Natural killer cell (primary cell): Measurements from ENCODE around the gene FAR2. TPM values are rescaled to one million over a fixed set of nuclear protein-coding genes. Genes with fewer than 3 reads are reported as not detected.

ENCODE experiments used
- ATAC-seq, 3 donors: fragments of 150-1000 bp in 2 of 3; fragments of 200-7000 bp in 1 of 3; cut with Tn5 transposase; 1 replicate in 1 of 3; 2 replicates in 2 of 3; pipeline ENCODE4 v1.10.0; 2021; ENCODE audit warnings: mild to moderate bottlenecking in 2 of 3, moderate library complexity in 2 of 3
- DNase-seq, 2 donors: peaks; one replicate each; pipeline versions ENCODE4 v3.0.0 to v3.0.0-alpha.2; 2013 to 2021; ENCODE audit warnings: mixed read lengths in 1 of 2
- H3K27ac ChIP-seq: one replicate; pipeline ENCODE4 v1.5.1; 2013; ENCODE audit warnings: mild to moderate bottlenecking, low read length
- H3K27me3 ChIP-seq: one replicate; pipeline ENCODE4 v1.6.1; 2013; ENCODE audit warnings: low read length; ENCODE audit not compliant: control insufficient read depth, insufficient read depth
- H3K36me3 ChIP-seq: one replicate; pipeline ENCODE4 v1.6.1; 2013; ENCODE audit warnings: low read length; ENCODE audit not compliant: control insufficient read depth, insufficient read depth
- H3K4me1 ChIP-seq: one replicate; pipeline ENCODE4 v1.6.1; 2013; ENCODE audit warnings: low read length; ENCODE audit not compliant: control insufficient read depth, insufficient read depth
- H3K4me3 ChIP-seq: one replicate; pipeline ENCODE4 v1.5.1; 2013; ENCODE audit warnings: low read length
- H3K9me3 ChIP-seq: one replicate; pipeline ENCODE4 v1.6.1; 2013; ENCODE audit warnings: low read length; ENCODE audit not compliant: control insufficient read depth, insufficient read depth
- H3K27ac Mint-ChIP-seq, 2 donors: one replicate each; pipeline ENCODE4 v1.8.0; 2022; ENCODE audit warnings: mild to moderate bottlenecking in 2 of 2, mixed read lengths in 2 of 2, moderate library complexity in 1 of 2
- H3K27me3 Mint-ChIP-seq, 2 donors: one replicate each; pipeline ENCODE4 v1.8.0; 2022; ENCODE audit warnings: low read depth in 2 of 2, mixed read lengths in 2 of 2
- H3K36me3 Mint-ChIP-seq: one replicate; pipeline ENCODE4 v1.8.0; 2022; ENCODE audit warnings: mixed read lengths
- H3K4me1 Mint-ChIP-seq, 2 donors: one replicate each; pipeline ENCODE4 v1.8.0; 2022; ENCODE audit warnings: mixed read lengths in 2 of 2
- H3K4me3 Mint-ChIP-seq: one replicate; pipeline ENCODE4 v1.8.0; 2022; ENCODE audit warnings: mild to moderate bottlenecking, moderate library complexity, mixed read lengths
- H3K9me3 Mint-ChIP-seq, 2 donors: one replicate each; pipeline ENCODE4 v1.8.0; 2022; ENCODE audit warnings: mixed read lengths in 2 of 2
- CTCF ChIP-seq: fragments of 200-600 bp; IDR thresholded peaks from one replicate; pipeline ENCODE4 v1.8.0; 2022; ENCODE audit warnings: antibody characterized with exemption
- WGBS: methylation state at CpG from one replicate; pipeline ENCODE4 v1.1.7; 2013; ENCODE audit warnings: missing lambda C conversion rate; ENCODE audit not compliant: insufficient coverage; 5-methylcytosine and 5-hydroxymethylcytosine counted together
- intact Hi-C: fragments of 100-400 bp; cut with micrococcal nuclease; formaldehyde crosslinking; loops from one replicate; pipeline ENCODE4 v1.14.2; 2022
- total RNA-seq, 4 donors: library from RNA; stranded (reverse); fragments of 120-200 nt in 1 of 4; gene quantifications; one replicate each; pipeline versions ENCODE4 v1.2.3 to v1.2.4, GENCODE V29; 2013 to 2022

Gene FAR2
- total RNA-seq, 3 donors from 2014 or later (not counting 1 experiment from before 2014, with no cell fraction given) = 1.5 to 3.5 (median 1.7) TPM

DNA sequence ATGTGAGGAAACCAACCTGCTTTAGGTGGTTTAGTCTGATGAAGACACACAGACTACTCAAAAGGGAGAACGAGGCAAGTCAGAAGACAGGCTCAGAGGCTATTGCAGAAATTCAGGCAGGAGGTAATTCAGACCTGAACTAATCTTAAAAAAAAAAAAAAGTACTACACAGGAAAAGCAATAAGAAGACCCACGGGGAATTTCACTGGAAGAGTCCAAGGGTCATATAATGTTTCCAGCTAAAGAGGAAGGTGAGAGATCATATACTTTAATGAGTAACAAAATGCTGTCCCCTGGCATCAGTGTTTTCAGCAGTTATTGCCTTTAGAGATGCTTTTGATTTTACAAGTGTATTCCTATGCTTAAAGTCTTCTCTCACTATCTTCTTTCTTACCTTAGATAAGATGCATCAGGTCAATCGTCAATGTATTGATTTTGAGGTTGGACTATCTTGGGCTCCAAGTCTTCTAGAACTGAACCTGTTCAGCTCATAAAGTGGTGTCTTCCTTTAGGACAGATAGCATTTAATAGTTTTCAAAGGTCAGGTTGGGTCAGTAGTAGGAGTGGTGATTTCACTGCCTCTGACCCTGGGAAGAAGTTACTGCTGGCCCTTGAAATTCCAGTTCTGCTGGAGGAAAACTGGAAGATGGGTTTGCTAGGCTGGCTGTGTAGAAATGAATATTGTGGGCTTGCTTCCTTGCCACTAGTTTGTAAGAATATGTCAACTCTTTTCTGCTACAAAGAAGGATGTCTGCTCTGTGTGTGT lies 60.0 kb downstream of the FAR2 start:
- intact Hi-C loops = no loop called here
- no peak overlapping the region for H3K4me3 ChIP-seq
- Mint-ChIP-seq H3K36me3 (no peaks in the 10 kb centered on the region), H3K4me1 (no peaks in the 10 kb centered on the region), H3K4me3 (no peak overlapping the region), H3K27ac (no peak overlapping the region), H3K27me3 (no peaks in the 10 kb centered on the region), H3K9me3 (peaks cover 0 to 2% of the 10 kb centered on the region in 2 donors)
- no peak for DNase-seq
- no peak overlapping the region for H3K27ac ChIP-seq
- no peak for ATAC-seq
- H3K27me3 ChIP-seq = no peaks in the 10 kb centered on the region
- H3K4me1 ChIP-seq = no peaks in the 10 kb centered on the region
- H3K9me3 ChIP-seq = no peaks in the 10 kb centered on the region
- WGBS = 83% methylated on average over 3 of the region's 3 CpGs
- no peak for TF ChIP-seq CTCF
- H3K36me3 ChIP-seq = no peaks in the 10 kb centered on the region

- Histone ChIP-seq H3K27ac (no peak overlapping the region), H3K4me3 (no peak overlapping the region), H3K4me1 (no peaks in the 10 kb centered on the region), H3K36me3 (no peaks in the 10 kb centered on the region), H3K9me3 (no peaks in the 10 kb centered on the region), H3K27me3 (no peaks in the 10 kb centered on the region)
- no peak for TF ChIP-seq CTCF
- no peak overlapping the region for H3K4me3 Mint-ChIP-seq
- no peak for ATAC-seq
- H3K27me3 Mint-ChIP-seq = no peaks in the 10 kb centered on the region
- no peaks in the 10 kb centered on the region for H3K36me3 Mint-ChIP-seq
- H3K4me1 Mint-ChIP-seq = no peaks in the 10 kb centered on the region
- H3K9me3 Mint-ChIP-seq = no peaks in the 10 kb centered on the region
- intact Hi-C loops = no loop called here
- DNase-seq = no peak
- H3K27ac Mint-ChIP-seq = no peak overlapping the region
- 94% methylated on average over 2 of the region's 2 CpGs for WGBS
These were observed 62.6 kb downstream of the FAR2 start for GRCh38 chr12:29211696-29212095.

GRCh38 chr12:29212682-29213403 lies 63.8 kb downstream of the FAR2 start:
- H3K27me3 Mint-ChIP-seq = no peaks in the 10 kb centered on the region
- Histone ChIP-seq H3K27me3 (no peaks in the 10 kb centered on the region), H3K4me3 (no peak overlapping the region), H3K9me3 (no peaks in the 10 kb centered on the region), H3K27ac (no peak overlapping the region), H3K36me3 (no peaks in the 10 kb centered on the region), H3K4me1 (no peaks in the 10 kb centered on the region)
- TF ChIP-seq CTCF = no peak
- H3K27ac Mint-ChIP-seq = no peak overlapping the region
- H3K4me1 Mint-ChIP-seq = no peaks in the 10 kb centered on the region
- H3K9me3 Mint-ChIP-seq = no peaks in the 10 kb centered on the region
- WGBS = 43% methylated on average over 2 of the region's 4 CpGs
- no peaks in the 10 kb centered on the region for H3K36me3 Mint-ChIP-seq
- DNase-seq (no peak), ATAC-seq (no peak)
- H3K4me3 Mint-ChIP-seq = no peak overlapping the region
- intact Hi-C loops = no loop called here
